ENCODE data around the gene FLNB.

GRCh38 chr3:58217209-58217811 is 209.1 kb downstream of the FLNB start:
- TF ChIP-seq CTCF (conservative IDR thresholded peaks at IDR 0.05 in 1 of 2, IDR thresholded peaks at IDR 0.05 in 1 of 2; ENCODE audit: extremely low read depth in 1 of 2, insufficient read depth in 1 of 2, low read depth in 1 of 2, low read length in 2 of 2): peak; percentile 89 to 95
- TF ChIP-seq EZH2 (IDR thresholded peaks at IDR 0.05; ENCODE audit: borderline replicate concordance, low read length): no peak

All from mammary epithelial cell (primary cell).